OCI-M2 (cell line): ENCODE measurements around the gene OR11L1.
A peak's percentile ranks its signal among the peaks of the same experiment; 100 is the strongest.

ENCODE experiments used
- DNase-seq: peaks from one replicate; lab custom pipeline; 2025; ENCODE audit not compliant: unreplicated experiment; lab: John Stamatoyannopoulos, UW

Gene OR11L1

GRCh38 chr1:247841796-247842195, at the start of gene OR11L1:
OR11L1 (minus strand) TSS chr1:247841896; CDS start chr1:247841896, 0 bp downstream.
- no peak for DNase-seq

- DNase-seq, result no peak
Observed at GRCh38 chr1:247884797-247885413, 43.2 kb upstream of the OR11L1 start.

- no peak for DNase-seq
Observed at GRCh38 chr1:247883346-247883745, 41.6 kb upstream of the OR11L1 start.

GRCh38 chr1:247865416-247865815, 23.7 kb upstream of the OR11L1 start:
- no peak for DNase-seq

GRCh38 chr1:247864644-247865043, 22.9 kb upstream of the OR11L1 start:
- DNase-seq, result no peak

GRCh38 chr1:247862756-247863155, 21.1 kb upstream of the OR11L1 start:
- no peak for DNase-seq

GRCh38 chr1:247857985-247858619, 16.4 kb upstream of the OR11L1 start:
- no peak for DNase-seq

GRCh38 chr1:247857069-247857984, 15.6 kb upstream of the OR11L1 start, which contains the start of gene TRIM58:
TRIM58 (plus strand) TSS chr1:247857187; CDS start chr1:247857247, 60 bp downstream.
- DNase-seq, result peak; percentile 28

- no peak for DNase-seq
Observed at GRCh38 chr1:247855911-247856310, 14.2 kb upstream of the OR11L1 start.

- DNase-seq, result no peak
Observed at GRCh38 chr1:247854899-247855545, 13.3 kb upstream of the OR11L1 start.

- DNase-seq, result no peak
Observed at GRCh38 chr1:247849616-247850015, 7.9 kb upstream of the OR11L1 start.

GRCh38 chr1:247848346-247848745, 6.7 kb upstream of the OR11L1 start:
- no peak for DNase-seq

GRCh38 chr1:247845693-247846017, 4.0 kb upstream of the OR11L1 start:
- no peak for DNase-seq

GRCh38 chr1:247845011-247845692, 3.5 kb upstream of the OR11L1 start:
- no peak for DNase-seq

GRCh38 chr1:247843411-247843810, 1.7 kb upstream of the OR11L1 start:
- DNase-seq, result no peak

- no peak for DNase-seq
Observed at GRCh38 chr1:247840818-247841217, 878 bp downstream of the OR11L1 start.

- no peak for DNase-seq
Observed at GRCh38 chr1:247833601-247834000, 8.1 kb downstream of the OR11L1 start.

GRCh38 chr1:247829656-247830055, 12.0 kb downstream of the OR11L1 start:
- no peak for DNase-seq

GRCh38 chr1:247825362-247825761, 16.3 kb downstream of the OR11L1 start:
- no peak for DNase-seq

GRCh38 chr1:247824023-247824422, 17.7 kb downstream of the OR11L1 start, which contains the start of gene OR14A16:
OR14A16 (minus strand) TSS chr1:247824119; CDS start chr1:247815729, 8,390 bp downstream.
- DNase-seq, result no peak

- no peak for DNase-seq
Observed at GRCh38 chr1:247822060-247822459, 19.6 kb downstream of the OR11L1 start.
